ENCODE results near the gene DNAJC7. TPM values are rescaled to one million over a fixed set of nuclear protein-coding genes. Genes with fewer than 3 reads are reported as not detected.
A peak's percentile ranks its signal among the peaks of the same experiment; 100 is the strongest.
"Not testable (repeated sequence)": the region's sequence is repeated elsewhere in the genome, so short reads cannot be mapped to it uniquely, and the experiment has no call there.

DNAJC7 gene
- total RNA-seq, 1 experiment from 2014 or later = 97.3 TPM

- DNase-seq = peak; percentile 56
- H3K36me3 ChIP-seq (replicated peaks; ENCODE audit: control insufficient read depth, insufficient read depth, low read length) = peaks cover 1% of the 10 kb centered on the region; the same call in 1 of the 2 replicates
- no peaks in the 10 kb centered on the region for H3K27me3 ChIP-seq (ENCODE audit: control insufficient read depth, insufficient read depth, low read length)
- no peak overlapping the region for H3K4me3 ChIP-seq (ENCODE audit: insufficient read depth, low read depth, low read length)
Measured at GRCh38 chr17:42010898-42011516, 6.2 kb downstream of the DNAJC7 start.

GRCh38 chr17:42010266-42010680 is 7.0 kb downstream of the DNAJC7 start:
- DNase-seq; H3K36me3 ChIP-seq (replicated peaks; ENCODE audit: control insufficient read depth, insufficient read depth, low read length); H3K27me3 ChIP-seq (ENCODE audit: control insufficient read depth, insufficient read depth, low read length); H3K4me3 ChIP-seq (ENCODE audit: insufficient read depth, low read depth, low read length): not testable (repeated sequence)

- no peaks in the 10 kb centered on the region for H3K27me3 ChIP-seq (ENCODE audit: control insufficient read depth, insufficient read depth, low read length)
- no peak for DNase-seq
- H3K36me3 ChIP-seq (replicated peaks; ENCODE audit: control insufficient read depth, insufficient read depth, low read length) = peaks cover 1% of the 10 kb centered on the region; the same call in 1 of the 2 replicates
- no peak overlapping the region for H3K4me3 ChIP-seq (ENCODE audit: insufficient read depth, low read depth, low read length)
Measured at GRCh38 chr17:42009170-42009569, 8.1 kb downstream of the DNAJC7 start.

- Histone ChIP-seq H3K36me3 (replicated peaks; ENCODE audit: control insufficient read depth, insufficient read depth, low read length) (peaks cover 20% of the 10 kb centered on the region), H3K27me3 (ENCODE audit: control insufficient read depth, insufficient read depth, low read length) (no peaks in the 10 kb centered on the region), H3K4me3 (ENCODE audit: insufficient read depth, low read depth, low read length) (no peak overlapping the region)
- no peak for DNase-seq
Measured at GRCh38 chr17:42005166-42005565, 12.1 kb downstream of the DNAJC7 start.

- H3K36me3 ChIP-seq (replicated peaks; ENCODE audit: control insufficient read depth, insufficient read depth, low read length) = peaks cover 26% of the 10 kb centered on the region
- H3K27me3 ChIP-seq (ENCODE audit: control insufficient read depth, insufficient read depth, low read length) = no peaks in the 10 kb centered on the region
- no peak for DNase-seq
- no peak overlapping the region for H3K4me3 ChIP-seq (ENCODE audit: insufficient read depth, low read depth, low read length)
Measured at GRCh38 chr17:42002792-42003301, 14.4 kb downstream of the DNAJC7 start.

- no peak for DNase-seq
- Histone ChIP-seq H3K4me3 (ENCODE audit: insufficient read depth, low read depth, low read length) (no peak overlapping the region), H3K36me3 (replicated peaks; ENCODE audit: control insufficient read depth, insufficient read depth, low read length) (peaks cover 32% of the 10 kb centered on the region), H3K27me3 (ENCODE audit: control insufficient read depth, insufficient read depth, low read length) (no peaks in the 10 kb centered on the region)
Measured at GRCh38 chr17:42002175-42002791, 15.0 kb downstream of the DNAJC7 start.

- no peaks in the 10 kb centered on the region for H3K27me3 ChIP-seq (ENCODE audit: control insufficient read depth, insufficient read depth, low read length)
- no peak overlapping the region for H3K4me3 ChIP-seq (ENCODE audit: insufficient read depth, low read depth, low read length)
- H3K36me3 ChIP-seq (replicated peaks; ENCODE audit: control insufficient read depth, insufficient read depth, low read length) = peaks cover 37% of the 10 kb centered on the region
- DNase-seq = no peak
Measured at GRCh38 chr17:42001729-42002128, 15.5 kb downstream of the DNAJC7 start.

GRCh38 chr17:42000413-42001133 is 16.7 kb downstream of the DNAJC7 start:
- no peak for DNase-seq
- Histone ChIP-seq H3K4me3 (ENCODE audit: insufficient read depth, low read depth, low read length) (no peak overlapping the region), H3K27me3 (ENCODE audit: control insufficient read depth, insufficient read depth, low read length) (no peaks in the 10 kb centered on the region), H3K36me3 (replicated peaks; ENCODE audit: control insufficient read depth, insufficient read depth, low read length) (peaks cover 46% of the 10 kb centered on the region)

- Histone ChIP-seq H3K36me3 (replicated peaks; ENCODE audit: control insufficient read depth, insufficient read depth, low read length) (peaks cover 55% of the 10 kb centered on the region), H3K4me3 (ENCODE audit: insufficient read depth, low read depth, low read length) (no peak overlapping the region), H3K27me3 (ENCODE audit: control insufficient read depth, insufficient read depth, low read length) (no peaks in the 10 kb centered on the region)
- no peak for DNase-seq
Measured at GRCh38 chr17:41998497-41998896, 18.7 kb downstream of the DNAJC7 start.

- Histone ChIP-seq H3K36me3 (replicated peaks; ENCODE audit: control insufficient read depth, insufficient read depth, low read length) (peaks cover 54% of the 10 kb centered on the region), H3K27me3 (ENCODE audit: control insufficient read depth, insufficient read depth, low read length) (no peaks in the 10 kb centered on the region), H3K4me3 (ENCODE audit: insufficient read depth, low read depth, low read length) (no peak overlapping the region)
- no peak for DNase-seq
Measured at GRCh38 chr17:41996855-41997164, 20.4 kb downstream of the DNAJC7 start.

- Histone ChIP-seq H3K27me3 (ENCODE audit: control insufficient read depth, insufficient read depth, low read length) (no peaks in the 10 kb centered on the region), H3K4me3 (ENCODE audit: insufficient read depth, low read depth, low read length) (no peak overlapping the region), H3K36me3 (replicated peaks; ENCODE audit: control insufficient read depth, insufficient read depth, low read length) (peaks cover 66% of the 10 kb centered on the region)
- no peak for DNase-seq
Measured at GRCh38 chr17:41992576-41992975, 24.7 kb downstream of the DNAJC7 start.

GRCh38 chr17:41989702-41990419 is 27.4 kb downstream of the DNAJC7 start:
- Histone ChIP-seq H3K4me3 (ENCODE audit: insufficient read depth, low read depth, low read length) (no peak overlapping the region), H3K27me3 (ENCODE audit: control insufficient read depth, insufficient read depth, low read length) (no peaks in the 10 kb centered on the region), H3K36me3 (replicated peaks; ENCODE audit: control insufficient read depth, insufficient read depth, low read length) (peaks cover 62% of the 10 kb centered on the region)
- DNase-seq = no peak

GRCh38 chr17:41988418-41988817 is 28.8 kb downstream of the DNAJC7 start:
- Histone ChIP-seq H3K27me3 (ENCODE audit: control insufficient read depth, insufficient read depth, low read length) (no peaks in the 10 kb centered on the region), H3K4me3 (ENCODE audit: insufficient read depth, low read depth, low read length) (no peak overlapping the region), H3K36me3 (replicated peaks; ENCODE audit: control insufficient read depth, insufficient read depth, low read length) (peaks cover 68% of the 10 kb centered on the region)
- no peak for DNase-seq

- Histone ChIP-seq H3K27me3 (ENCODE audit: control insufficient read depth, insufficient read depth, low read length) (no peaks in the 10 kb centered on the region), H3K4me3 (ENCODE audit: insufficient read depth, low read depth, low read length) (no peak overlapping the region), H3K36me3 (replicated peaks; ENCODE audit: control insufficient read depth, insufficient read depth, low read length) (peaks cover 67% of the 10 kb centered on the region)
- DNase-seq = no peak
Measured at GRCh38 chr17:41987642-41988041, 29.6 kb downstream of the DNAJC7 start.

Measured in H7 (cell line).